Stimulated activated CD4-positive, alpha-beta T cell treated with anti-CD3 and anti-CD28 coated beads, Interleukin-15, amount 100 ng/mL, for 48 hours (primary cell): ENCODE measurements around the gene EXD1.
"Not testable (repeated sequence)": the region's sequence is repeated elsewhere in the genome, so short reads cannot be mapped to it uniquely, and the experiment has no call there.

ENCODE experiments used
- DNase-seq, 2 donors: peaks; one replicate each; pipeline ENCODE4 v3.0.0-alpha.2; 2020; ENCODE audit warnings: low read depth in 2 of 2

EXD1 gene

GRCh38 chr15:41148065-41148464 is 82.5 kb downstream of the EXD1 start:
- no peak for DNase-seq

- no peak for DNase-seq
Measured at GRCh38 chr15:41139619-41140018, 90.9 kb downstream of the EXD1 start.

GRCh38 chr15:41139112-41139511 is 91.4 kb downstream of the EXD1 start:
- DNase-seq, result not testable (repeated sequence)

- not testable (repeated sequence) for DNase-seq
Measured at GRCh38 chr15:41135580-41135979, 95.0 kb downstream of the EXD1 start.

GRCh38 chr15:41133454-41133853 is 97.1 kb downstream of the EXD1 start:
- no peak for DNase-seq
